H1 (cell line): ENCODE data around the gene RGS13. TPM values are rescaled to one million over a fixed set of nuclear protein-coding genes. Genes with fewer than 3 reads are reported as not detected.

Experiments
- CTCF ChIA-PET: fragments of 300-600 bp; sonication (Branson Sonifier 250); formaldehyde crosslinking; loops from one replicate; lab custom pipeline; 2021; ENCODE audit not compliant: partially characterized antibody; lab: Charles Lee
- POLR2A ChIA-PET: fragments of 300-600 bp; sonication (Branson Sonifier 250); formaldehyde crosslinking; loops from one replicate; lab custom pipeline; 2021; ENCODE audit warnings: inconsistent platforms; ENCODE audit not compliant: partially characterized antibody; lab: Charles Lee
- DNase-seq, 2 experiments: peaks; one replicate each; pipeline versions ENCODE4 v3.0.0 to v3.0.0-alpha.2; 2010 to 2022; ENCODE audit warnings: low spot score in 2 of 2, low read depth in 1 of 2, mixed read lengths in 1 of 2
- FAIRE-seq: peaks from 2 replicates; lab custom pipeline; 2011; peaks lifted over from hg19 to GRCh38; lab: Jason Lieb, UNC
- H2AFZ ChIP-seq: 2 replicates; pipeline ENCODE4 v1.8.1; 2012; ENCODE audit warnings: low read length, inconsistent platforms
- H2AK5ac ChIP-seq: 2 replicates; pipeline ENCODE4 v1.6.1; 2013; ENCODE audit warnings: low read depth, low read length
- H2BK120ac ChIP-seq: replicated peaks from 2 replicates; pipeline ENCODE3; 2013; ENCODE audit warnings: low read depth, low read length, inconsistent platforms
- H2BK12ac ChIP-seq: 2 replicates; pipeline ENCODE4 v1.6.1; 2013; ENCODE audit warnings: low read depth, low read length
- H2BK15ac ChIP-seq: 2 replicates; pipeline ENCODE4 v1.6.1; 2013; ENCODE audit warnings: low read length
- H2BK20ac ChIP-seq: 2 replicates; pipeline ENCODE4 v1.6.1; 2013; ENCODE audit warnings: low read length
- H2BK5ac ChIP-seq: 2 replicates; pipeline ENCODE4 v1.6.1; 2013; ENCODE audit warnings: low read depth, low read length
- H3K14ac ChIP-seq: 2 replicates; pipeline ENCODE4 v1.6.1; 2013; ENCODE audit warnings: inconsistent platforms; ENCODE audit not compliant: insufficient read length
- H3K18ac ChIP-seq: 2 replicates; pipeline ENCODE4 v1.6.1; 2013; ENCODE audit warnings: low read length; ENCODE audit errors: extremely low read depth
- H3K23ac ChIP-seq: 2 replicates; pipeline ENCODE4 v1.6.1; 2013; ENCODE audit warnings: inconsistent platforms; ENCODE audit not compliant: insufficient read length
- H3K23me2 ChIP-seq: 2 replicates; pipeline ENCODE4 v1.6.1; 2013; ENCODE audit warnings: low read depth, low read length
- H3K27ac ChIP-seq: 2 replicates; pipeline ENCODE4 v1.6.1; 2011; ENCODE audit warnings: low read depth, low read length, inconsistent platforms
- H3K27me3 ChIP-seq, 4 experiments: replicated peaks in 1 of 4; 1 replicate in 1 of 4; 2 replicates in 3 of 4; pipeline versions ENCODE4 v1.6.1 to v1.8.1; 2011 to 2013; ENCODE audit warnings: low read length in 3 of 4, mild to moderate bottlenecking in 3 of 4, inconsistent platforms in 2 of 4, mixed read lengths in 2 of 4, moderate library complexity in 1 of 4; ENCODE audit not compliant: control insufficient read depth in 3 of 4, insufficient read depth in 3 of 4; ENCODE audit errors: extremely low read depth in 1 of 4
- H3K36me3 ChIP-seq, 4 experiments: 2 replicates each; pipeline versions ENCODE4 v1.6.1 to v1.8.1; 2011 to 2013; ENCODE audit warnings: mild to moderate bottlenecking in 4 of 4, low read length in 3 of 4, moderate library complexity in 2 of 4, control low read depth in 1 of 4, inconsistent platforms in 1 of 4; ENCODE audit not compliant: insufficient read depth in 4 of 4, control insufficient read depth in 2 of 4
- H3K4ac ChIP-seq: replicated peaks from 2 replicates; pipeline ENCODE3; 2013; ENCODE audit warnings: low read length, low read depth, mixed read lengths, inconsistent platforms; ENCODE audit not compliant: insufficient read length
- H3K4me1 ChIP-seq, 4 experiments: replicated peaks in 1 of 4; 1 replicate in 1 of 4; 2 replicates in 3 of 4; pipeline versions ENCODE4 v1.6.1 to v1.8.1; 2011 to 2013; ENCODE audit warnings: low read length in 3 of 4, inconsistent platforms in 2 of 4, mixed read lengths in 1 of 4; ENCODE audit not compliant: insufficient read depth in 4 of 4, control insufficient read depth in 3 of 4
- H3K4me2 ChIP-seq, 2 experiments: 2 replicates each; pipeline versions ENCODE4 v1.6.1 to v1.8.1; 2011 to 2013; ENCODE audit warnings: low read depth in 2 of 2, low read length in 2 of 2, control low read depth in 1 of 2, inconsistent platforms in 1 of 2, mild to moderate bottlenecking in 1 of 2; ENCODE audit not compliant: insufficient read depth in 1 of 2
- H3K4me3 ChIP-seq, 4 experiments: fragments of 200-600, 300-600 bp in 1 of 4; sonication (generic), shearing (Covaris generic), sonication (Bioruptor Twin) in 1 of 4; 2 replicates each; pipeline versions ENCODE4 v1.5.1 to v1.8.1; 2011 to 2016; ENCODE audit warnings: low read length in 4 of 4, low read depth in 3 of 4, control low read depth in 2 of 4, inconsistent platforms in 2 of 4, mild to moderate bottlenecking in 2 of 4, mixed read lengths in 1 of 4, moderate library complexity in 1 of 4; ENCODE audit not compliant: insufficient read depth in 2 of 4; ENCODE audit errors: extremely low read depth in 1 of 4
- H3K56ac ChIP-seq: replicated peaks from 2 replicates; pipeline ENCODE3; 2013; ENCODE audit warnings: low read depth, mild to moderate bottlenecking, mixed read lengths, low read length, inconsistent platforms; ENCODE audit not compliant: insufficient read length
- H3K79me1 ChIP-seq: 2 replicates; pipeline ENCODE4 v1.6.1; 2013; ENCODE audit warnings: low read depth, low read length, control low read depth
- H3K79me2 ChIP-seq, 2 experiments: 2 replicates each; pipeline versions ENCODE4 v1.6.1 to v1.8.1; 2012 to 2013; ENCODE audit warnings: low read length in 2 of 2, mild to moderate bottlenecking in 2 of 2, inconsistent platforms in 1 of 2; ENCODE audit not compliant: insufficient read depth in 2 of 2, control insufficient read depth in 1 of 2
- H3K9ac ChIP-seq, 4 experiments: replicated peaks in 1 of 4; 1 replicate in 1 of 4; 2 replicates in 3 of 4; pipeline versions ENCODE4 v1.6.1 to v1.8.1; 2011 to 2013; ENCODE audit warnings: low read depth in 3 of 4, low read length in 3 of 4, control low read depth in 2 of 4, mild to moderate bottlenecking in 2 of 4, moderate library complexity in 2 of 4, inconsistent platforms in 1 of 4; ENCODE audit errors: extremely low read depth in 1 of 4
- H3K9me3 ChIP-seq, 2 experiments: 2 replicates each; pipeline versions ENCODE4 v1.6.1 to v1.8.1; 2012 to 2013; ENCODE audit warnings: mild to moderate bottlenecking in 2 of 2, moderate library complexity in 2 of 2, control low read depth in 1 of 2, inconsistent platforms in 1 of 2, low read depth in 1 of 2, low read length in 1 of 2, mixed read lengths in 1 of 2; ENCODE audit not compliant: insufficient read depth in 2 of 2
- H4K20me1 ChIP-seq, 2 experiments: replicated peaks in 1 of 2; 2 replicates each; pipeline versions ENCODE3 to v1.8.1; 2011 to 2013; ENCODE audit warnings: inconsistent platforms in 2 of 2, low read length in 2 of 2, mild to moderate bottlenecking in 1 of 2; ENCODE audit not compliant: insufficient read depth in 2 of 2, control insufficient read depth in 1 of 2
- H4K5ac ChIP-seq: 2 replicates; pipeline ENCODE4 v1.6.1; 2013; ENCODE audit warnings: low read length, low read depth, mixed read lengths, inconsistent platforms; ENCODE audit not compliant: insufficient read length
- H4K8ac ChIP-seq: 2 replicates; pipeline ENCODE4 v1.8.0; 2013; ENCODE audit warnings: mild to moderate bottlenecking, moderate library complexity, low read length, inconsistent platforms; ENCODE audit not compliant: insufficient read depth; ENCODE audit errors: extremely low read depth
- H4K91ac ChIP-seq: replicated peaks from 2 replicates; pipeline ENCODE3; 2013; ENCODE audit warnings: low read length, mixed read lengths, inconsistent platforms; ENCODE audit not compliant: insufficient read length
- SP1 ChIP-seq: IDR thresholded peaks from 2 replicates; pipeline ENCODE4 v1.6.1; 2011; ENCODE audit warnings: low read depth, low read length
- WGBS, 2 experiments: shearing (Covaris generic) in 1 of 2; methylation state at CpG; one replicate each; pipeline versions ENCODE4 v1.1.6 to v1.1.7; 2013 to 2015; ENCODE audit warnings: low lambda C conversion rate in 2 of 2, mixed read lengths in 2 of 2, inconsistent platforms in 1 of 2, low coverage in 1 of 2, missing lambda C conversion rate in 1 of 2; ENCODE audit not compliant: insufficient replicate concordance in 2 of 2, insufficient coverage in 1 of 2, insufficient read length in 1 of 2; ENCODE audit errors: extremely low coverage in 1 of 2, missing lambda C conversion rate in 1 of 2; 5-methylcytosine and 5-hydroxymethylcytosine counted together
- polyA plus RNA-seq, 7 experiments: library from polyadenylated mRNA; depleted of rRNA in 3 of 7; stranded (reverse) in 5 of 7; unstranded in 2 of 7; fragments of >200 nt in 5 of 7; fragments of 200-250 nt in 2 of 7; gene quantifications; 1 replicate in 5 of 7; 2 replicates in 1 of 7; 4 replicates in 1 of 7; pipeline versions ENCODE4 v1.2.1 to v1.2.3, GENCODE V29; 2011 to 2013; ENCODE audit warnings: missing spikeins in 2 of 7, mixed read lengths in 2 of 7
- total RNA-seq: library from RNA; stranded (reverse); fragmentation: NEBNext Ultra II Directional; extraction: Animal tissue kit (Norgen Biotek cat#: 25700); gene quantifications from 2 replicates; pipeline ENCODE4 v1.2.1, GENCODE V29; 2021

RGS13 gene
- total and polyA plus RNA-seq, 2 of the 8 experiments (the other 6 are each of a cell fraction or from before 2014, with no cell fraction given), result not detected

- POLR2A ChIA-PET, result no interaction called here
- no peaks in the 10 kb centered on the region for H3K23me2 ChIP-seq
Observed at GRCh38 chr1:192595299-192595698, 40.6 kb upstream of the RGS13 start.

More at GRCh38 chr1:192595299-192595698, 40.6 kb upstream of the RGS13 start:
- CTCF ChIA-PET, result interaction anchor here (0.6 to 1.1 kb wide), 4 partner anchors 14 to 121 kb away, joined by 3 read pairs; no protein-coding TSS in a partner anchor
- H3K9ac ChIP-seq, result no peak overlapping the region
- no peak overlapping the region for H3K4ac ChIP-seq
- no peaks in the 10 kb centered on the region for H4K20me1 ChIP-seq
- no peak overlapping the region for H2BK120ac ChIP-seq
- no peak overlapping the region for H3K14ac ChIP-seq
- no peak overlapping the region for H2BK20ac ChIP-seq
- FAIRE-seq, result no peak
- no peak overlapping the region for H2BK5ac ChIP-seq
- TF ChIP-seq SP1, result no peak
- H3K79me1 ChIP-seq, result no peaks in the 10 kb centered on the region
- H3K23ac ChIP-seq, result no peak overlapping the region
- no peak overlapping the region for H2BK15ac ChIP-seq
- no peak overlapping the region for H3K4me2 ChIP-seq
- no peaks in the 10 kb centered on the region; a peak in 1 of 8 replicates for H3K36me3 ChIP-seq
- WGBS, 2 experiments, result 95% methylated on average over 2 of the region's 3 CpGs; no CpG with 5 or more reads in 1 of the 2 experiments
- H2AFZ ChIP-seq, result no peak overlapping the region
- H3K27ac ChIP-seq, result no peak overlapping the region
- H3K18ac ChIP-seq, result no peak overlapping the region
- no peaks in the 10 kb centered on the region for H3K9me3 ChIP-seq
- no peak overlapping the region for H2AK5ac ChIP-seq
- DNase-seq, result no peak
- H4K8ac ChIP-seq, result no peak overlapping the region
- H4K5ac ChIP-seq, result no peak overlapping the region
- H3K4me1 ChIP-seq, result no peaks in the 10 kb centered on the region
- no peaks in the 10 kb centered on the region for H3K27me3 ChIP-seq
- H2BK12ac ChIP-seq, result no peak overlapping the region
- H3K4me3 ChIP-seq, result no peak overlapping the region
- no peak overlapping the region for H3K56ac ChIP-seq
- H4K91ac ChIP-seq, result no peak overlapping the region
- no peaks in the 10 kb centered on the region for H3K79me2 ChIP-seq
